ENCODE results near the gene EFCAB6.

EFCAB6 gene

DNA sequence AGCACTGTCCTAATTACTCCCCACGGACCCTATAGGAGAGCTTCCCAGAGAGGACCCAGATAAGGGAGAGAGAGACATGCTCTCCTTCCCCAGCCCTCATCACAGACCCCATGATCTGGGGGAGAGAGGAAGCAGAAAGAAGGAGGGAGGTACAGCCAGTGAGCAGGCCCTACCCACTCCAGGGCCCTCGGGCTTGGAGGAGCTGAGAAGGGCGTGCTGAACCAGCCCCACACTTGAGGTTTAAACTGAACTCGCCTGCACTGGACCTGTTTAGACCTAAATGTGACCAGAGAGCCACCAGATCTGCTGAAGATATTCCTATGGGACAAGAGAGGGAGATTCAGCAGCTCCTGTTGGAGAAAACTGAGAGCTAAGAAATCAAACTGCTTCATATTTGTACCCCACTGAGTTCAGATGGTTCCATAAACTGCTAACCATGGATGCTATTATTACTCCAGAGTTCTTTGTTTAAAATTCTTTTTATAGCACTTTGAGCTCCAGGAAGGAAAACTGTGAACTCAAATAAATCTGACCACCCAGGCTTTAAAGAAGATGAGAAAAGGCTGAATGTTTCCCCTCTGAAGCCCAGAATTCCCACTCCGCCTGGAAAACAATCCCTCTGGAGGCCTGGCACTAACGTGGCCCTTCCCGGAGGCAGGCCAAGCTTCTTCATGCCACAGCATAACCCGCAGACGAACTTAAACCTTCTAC, 67.2 kb downstream of the EFCAB6 start:
- DNase-seq (ENCODE audit: low spot score) = no peak

DNA sequence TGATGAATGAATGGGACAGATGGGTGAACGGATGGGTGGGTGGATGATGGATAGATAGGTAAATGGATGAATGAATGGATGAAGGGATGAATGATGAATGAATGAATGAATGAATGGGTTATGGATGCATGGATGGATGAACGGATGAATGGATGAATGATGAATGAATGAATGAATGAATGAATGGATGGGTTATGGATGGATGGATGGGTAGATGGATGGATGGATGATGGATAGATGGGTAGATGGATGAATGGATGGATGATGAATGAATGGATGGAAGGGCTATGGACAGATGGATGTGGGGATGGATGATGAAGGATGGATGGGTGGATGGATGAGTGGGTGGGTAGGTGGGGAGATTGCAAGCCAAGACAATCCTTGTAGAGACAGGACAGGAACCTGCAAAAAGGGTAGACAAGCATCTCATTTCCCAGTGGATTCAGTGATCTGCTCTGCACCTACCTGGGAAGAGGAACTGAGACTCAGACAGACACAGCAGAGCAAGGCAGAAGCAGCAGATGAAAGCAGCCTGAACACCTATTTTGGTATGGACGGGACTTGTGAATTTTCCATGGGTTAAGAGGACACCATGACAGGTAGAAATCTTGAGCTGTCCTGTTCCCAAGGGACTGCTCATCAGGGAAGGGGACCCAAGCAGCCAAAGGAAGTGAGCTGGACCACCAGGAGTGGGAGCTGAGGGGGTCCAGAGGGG, 68.0 kb downstream of the EFCAB6 start:
- DNase-seq (ENCODE audit: low spot score) = no peak

DNA sequence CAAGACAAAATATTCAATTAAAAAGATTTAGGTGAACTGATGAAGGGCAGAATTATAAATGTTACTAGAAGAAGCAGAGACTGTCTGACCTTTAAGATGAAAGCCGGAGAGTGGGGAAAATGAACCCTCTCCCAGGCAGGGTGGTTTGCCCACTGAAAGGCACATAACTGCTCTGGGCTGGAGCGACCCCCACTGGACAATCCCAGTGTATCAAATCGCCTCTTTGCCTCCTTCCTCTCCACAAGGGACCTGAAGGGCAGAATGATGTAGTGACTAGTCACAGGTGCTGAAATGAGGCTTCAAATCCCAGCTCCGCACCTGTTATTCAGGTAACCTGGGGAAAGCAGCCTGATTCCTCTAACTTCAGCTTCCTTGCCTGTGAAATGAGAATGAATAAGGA, 69.0 kb downstream of the EFCAB6 start:
- DNase-seq (ENCODE audit: low spot score) = no peak

DNA sequence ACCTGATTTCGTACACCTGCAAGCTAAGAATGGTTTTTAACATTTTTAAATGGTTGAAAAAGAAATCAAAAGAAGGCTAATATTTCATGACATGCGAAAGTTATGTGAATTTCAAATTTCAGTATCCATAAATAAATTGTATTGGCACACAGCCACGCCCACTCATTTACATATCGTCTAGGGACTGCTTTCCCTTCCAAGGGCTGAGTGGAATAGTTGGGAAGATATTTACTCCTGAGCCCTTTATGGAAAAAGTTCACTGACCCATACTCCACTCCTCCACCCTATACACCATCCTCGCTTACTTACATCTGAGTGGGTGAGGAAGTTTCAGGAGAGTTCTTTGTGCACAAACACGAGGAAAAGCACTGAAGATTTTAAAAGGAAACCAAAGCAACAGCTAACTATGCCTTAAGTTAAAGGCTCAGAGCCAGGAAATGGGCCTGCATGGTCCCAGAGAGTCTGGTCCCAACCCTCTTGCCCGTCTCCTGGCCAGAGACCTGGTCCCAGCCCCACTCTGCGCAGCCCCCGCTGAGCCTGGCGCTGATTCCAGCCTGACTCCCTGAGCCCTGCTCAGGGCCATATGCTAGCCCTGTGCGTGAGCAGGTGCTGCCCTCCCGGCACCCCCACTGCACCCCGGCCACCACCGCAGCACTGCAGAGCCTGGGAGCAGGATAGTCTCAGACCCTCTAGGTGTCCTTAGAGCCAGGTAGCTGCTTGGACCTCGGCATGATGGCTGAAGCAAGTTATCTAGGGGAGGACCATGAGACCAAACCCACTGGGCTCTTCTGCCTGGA, 69.8 kb downstream of the EFCAB6 start:
- DNase-seq (ENCODE audit: low spot score) = no peak

DNA sequence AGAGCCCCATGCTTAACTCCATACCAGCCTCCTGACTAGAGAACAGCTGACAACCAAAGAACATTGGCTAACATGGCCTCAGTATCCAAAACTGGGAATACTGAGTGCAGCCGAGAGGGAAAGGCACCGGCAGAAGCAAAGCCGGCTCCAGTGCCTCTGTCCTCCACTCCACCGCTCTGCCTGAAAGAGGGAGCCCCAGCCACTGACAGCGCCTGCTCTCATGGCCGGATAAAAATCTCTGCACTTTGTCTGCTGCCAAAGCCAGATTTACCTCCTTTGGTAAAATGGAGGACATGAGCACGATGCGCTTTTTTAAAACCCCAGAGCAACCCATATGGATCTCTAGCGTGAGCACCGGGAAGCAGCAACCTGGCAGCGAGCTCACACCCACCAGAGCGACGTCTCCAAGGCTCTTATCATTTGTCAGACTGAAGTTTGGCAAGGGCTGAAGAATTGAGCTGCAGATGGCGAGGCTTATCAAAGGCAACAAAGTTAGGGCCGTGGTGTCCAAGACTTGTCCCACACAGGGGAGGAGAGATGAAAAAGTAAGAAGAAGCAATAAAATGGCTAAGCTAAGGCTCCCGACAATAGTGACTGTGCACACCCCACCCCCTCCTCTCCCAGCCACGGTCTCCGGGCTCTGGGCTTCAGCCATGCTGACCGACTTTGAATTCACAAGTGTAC, 71.4 kb downstream of the EFCAB6 start:
- DNase-seq (ENCODE audit: low spot score) = no peak

DNA sequence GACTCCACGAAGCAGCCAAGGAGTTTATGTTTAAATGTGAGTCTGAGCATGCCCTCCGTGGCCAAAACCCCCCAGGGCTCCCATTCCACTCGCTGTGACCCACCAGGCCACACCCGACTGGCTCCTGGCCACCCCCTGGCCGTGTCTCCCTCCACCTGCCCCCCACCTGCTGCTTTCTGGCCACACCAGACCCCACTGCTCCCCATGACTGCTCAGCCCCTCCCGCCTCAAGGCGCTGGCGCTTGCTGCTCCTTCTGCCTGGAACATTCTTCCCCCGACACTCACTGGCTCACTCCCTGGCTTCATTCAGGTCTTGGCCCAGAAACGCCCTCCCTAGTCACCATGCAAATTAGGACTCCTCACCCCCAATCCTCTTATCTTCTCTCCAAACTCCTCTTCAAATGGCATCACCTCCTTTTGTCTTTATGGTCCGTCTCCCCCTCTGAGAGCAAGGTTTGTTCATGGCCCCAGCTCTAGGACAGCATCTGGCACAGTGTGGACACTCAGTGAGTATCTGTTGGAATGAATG, 72.2 kb downstream of the EFCAB6 start:
- no peak for DNase-seq (ENCODE audit: low spot score)

DNA sequence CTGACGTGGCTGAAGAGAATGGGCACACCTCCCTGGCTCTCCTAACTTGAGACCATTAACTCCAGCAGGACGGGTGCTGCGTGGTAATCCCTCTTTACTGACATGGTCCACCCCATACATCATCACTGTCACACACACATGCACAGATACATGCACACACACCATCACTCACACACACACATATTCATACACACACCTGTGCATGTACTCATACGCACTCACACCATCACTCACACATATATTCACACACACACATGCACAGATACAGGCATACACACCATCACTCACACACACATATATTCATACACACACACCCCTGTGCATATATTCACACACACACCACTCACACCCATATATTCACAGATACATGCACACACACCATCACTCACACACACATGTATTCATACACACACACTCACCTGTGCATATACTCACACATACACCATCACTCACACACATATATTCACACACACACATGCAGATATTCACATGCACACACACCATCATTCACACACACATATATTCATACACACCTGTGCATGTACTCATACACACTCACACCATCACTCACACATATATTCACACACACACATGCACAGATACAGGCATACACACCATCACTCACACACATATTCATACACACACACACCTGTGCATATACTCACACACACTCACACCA, 74.8 kb downstream of the EFCAB6 start:
- no peak for DNase-seq (ENCODE audit: low spot score)

DNA sequence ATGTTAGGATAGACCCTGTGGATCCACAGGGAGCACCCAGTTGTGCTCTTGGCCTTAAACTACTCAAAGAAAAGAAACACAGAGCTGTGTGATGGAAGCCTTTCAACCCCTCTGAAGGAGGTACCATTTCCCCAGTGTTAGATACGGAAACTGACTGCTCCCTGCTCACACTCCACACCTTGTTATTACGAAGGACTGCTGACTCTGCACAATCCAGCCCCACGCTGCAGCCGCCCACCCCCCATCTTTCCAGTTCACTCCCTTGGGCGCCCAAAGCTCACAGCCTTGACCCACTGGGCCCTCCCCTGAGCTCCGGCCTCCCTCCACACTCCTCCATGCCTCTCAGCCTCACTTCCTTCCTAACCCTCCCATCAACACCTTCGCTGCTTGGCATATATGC, 75.5 kb downstream of the EFCAB6 start:
- DNase-seq (ENCODE audit: low spot score) = no peak

DNA sequence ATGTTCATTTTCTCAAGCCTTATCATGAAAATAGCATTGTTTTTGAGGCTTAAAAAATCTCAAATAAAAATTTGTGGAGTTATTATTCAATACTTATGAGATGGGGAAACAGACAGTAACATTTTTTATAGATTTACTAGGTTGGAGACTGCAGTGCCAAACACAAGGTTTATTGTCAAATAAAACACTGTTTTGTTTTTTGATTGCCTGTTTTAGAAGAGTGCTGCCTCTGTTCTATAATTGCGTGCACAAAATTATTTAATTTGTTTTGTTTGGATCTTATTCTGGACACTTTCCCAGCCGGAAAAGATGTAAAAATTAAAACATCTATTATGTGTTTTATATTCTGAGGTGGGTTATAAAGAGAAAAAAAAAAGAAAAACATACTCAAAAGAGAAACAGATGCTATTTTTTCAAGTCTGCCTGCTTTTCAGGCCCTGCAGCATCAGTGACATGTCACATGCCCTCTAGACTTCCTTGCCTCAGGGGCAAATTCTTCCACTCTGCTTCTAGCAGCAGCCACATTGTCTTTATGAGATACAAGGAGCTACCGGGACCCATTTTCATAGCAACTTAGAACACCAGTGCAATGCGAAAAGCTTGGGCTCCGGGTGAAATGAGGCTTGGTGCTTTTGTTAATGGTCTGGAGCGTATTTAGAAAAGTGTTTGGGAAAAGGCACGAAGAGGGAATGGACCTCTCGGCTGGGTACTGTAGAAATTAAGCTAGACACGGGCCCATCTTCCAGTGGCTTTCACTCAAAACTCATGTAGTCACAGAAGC, 77.5 kb downstream of the EFCAB6 start:
- DNase-seq (ENCODE audit: low spot score) = no peak

DNA sequence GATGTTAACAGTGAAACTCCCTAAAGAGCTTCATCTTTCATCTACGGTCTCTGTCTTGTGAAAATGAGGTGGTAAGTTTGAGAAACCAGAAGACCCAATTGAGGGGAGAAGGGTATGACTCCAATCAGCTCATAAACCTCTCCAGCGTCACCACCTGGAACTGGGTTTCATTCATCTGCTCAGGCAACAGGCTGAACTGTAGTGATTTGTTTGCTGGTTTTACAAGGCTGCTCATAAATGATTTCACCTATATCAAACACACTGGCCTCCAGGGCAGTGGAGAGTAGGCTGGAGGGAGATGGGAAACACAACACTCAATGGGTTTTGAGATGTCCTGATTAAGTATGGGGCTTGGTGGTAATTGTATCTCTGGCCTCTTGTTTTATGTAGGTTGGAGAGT, 79.0 kb downstream of the EFCAB6 start:
- no peak for DNase-seq (ENCODE audit: low spot score)

DNA sequence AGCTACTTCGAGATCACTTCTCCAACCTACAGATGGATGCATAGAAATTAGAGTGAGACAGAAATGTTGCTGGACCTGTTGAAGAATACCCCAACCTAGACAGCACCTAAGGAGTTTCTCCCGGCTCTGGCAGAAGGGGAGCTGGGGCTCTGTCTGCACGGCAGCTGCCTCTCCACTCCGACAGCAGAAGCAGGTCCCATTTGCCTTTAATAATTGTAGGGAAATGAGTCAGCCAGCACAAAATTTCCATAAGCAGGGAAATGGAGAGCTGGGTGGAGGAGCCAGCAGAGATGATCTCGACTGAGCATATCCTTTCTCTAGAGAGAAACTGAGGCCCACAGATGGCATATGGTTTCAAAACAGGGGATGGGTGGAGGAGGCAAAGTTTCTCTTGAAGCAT, 80.1 kb downstream of the EFCAB6 start:
- no peak for DNase-seq (ENCODE audit: low spot score)

DNA sequence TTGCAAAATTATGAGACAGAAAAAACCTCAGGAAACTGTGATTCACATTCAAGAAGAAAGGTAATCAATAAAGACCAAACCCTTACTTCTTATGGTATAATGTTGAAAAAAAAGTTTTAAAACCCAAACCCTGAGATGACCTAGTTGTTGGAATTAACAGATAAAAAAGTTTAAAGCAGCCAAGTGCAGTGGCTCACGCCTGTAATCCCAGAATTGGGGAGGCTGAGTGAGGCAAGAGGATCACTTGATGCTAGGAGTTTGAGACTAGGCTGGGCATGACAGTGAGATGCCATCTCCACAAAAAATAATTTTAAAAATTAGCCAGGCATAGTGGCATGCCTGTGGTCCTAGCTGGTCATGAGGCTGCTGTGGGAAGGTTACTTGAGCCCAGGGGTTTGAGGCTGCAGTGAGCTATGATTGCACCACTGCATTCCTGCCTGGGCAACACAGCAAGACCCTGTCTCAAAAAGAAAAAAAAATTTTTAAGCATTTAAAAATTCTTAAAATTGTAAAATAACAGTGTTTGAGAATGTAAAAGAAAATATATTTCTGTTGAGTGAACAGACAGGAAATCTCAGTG, 85.1 kb downstream of the EFCAB6 start:
- DNase-seq (ENCODE audit: low spot score) = no peak

DNA sequence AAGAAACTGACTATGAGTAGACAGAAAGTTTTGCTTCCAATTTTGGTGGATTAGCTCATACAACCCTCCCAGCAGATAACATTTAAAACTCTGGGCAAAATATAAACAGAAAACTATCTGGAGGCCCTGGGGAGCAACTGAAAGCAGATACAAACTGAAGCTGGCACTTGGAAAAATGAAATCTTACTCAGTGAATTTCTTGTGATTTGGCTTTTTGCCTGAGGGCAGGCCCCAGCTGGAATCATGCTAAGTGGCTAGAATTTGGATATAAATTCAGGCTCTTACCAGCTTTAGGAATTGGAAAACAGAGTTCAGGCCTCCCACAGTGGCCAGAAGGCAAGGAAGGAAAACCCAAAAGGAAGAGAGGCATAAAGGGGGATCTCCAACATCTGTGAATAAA, 85.8 kb downstream of the EFCAB6 start:
- DNase-seq (ENCODE audit: low spot score) = no peak

DNA sequence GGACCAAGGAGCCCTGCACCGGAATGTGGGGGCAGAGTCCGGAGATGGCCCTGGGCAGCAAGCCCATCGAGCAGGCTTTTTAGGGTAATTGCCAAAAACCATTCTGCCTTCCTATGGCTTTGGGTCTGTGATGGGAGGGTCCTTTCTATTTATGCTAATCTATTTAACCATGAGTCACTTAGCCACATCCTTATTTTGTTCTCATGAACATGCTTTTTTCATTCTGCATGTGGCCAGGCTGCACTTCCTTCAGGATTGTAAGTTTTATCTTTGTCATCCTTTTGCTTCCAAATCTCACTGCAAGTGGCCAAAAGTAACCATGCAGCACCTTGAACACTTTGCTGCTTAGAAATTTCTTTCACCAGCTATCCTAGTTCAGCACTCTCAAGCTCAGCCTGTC, 88.3 kb downstream of the EFCAB6 start:
- DNase-seq (ENCODE audit: low spot score) = peak; percentile 7

DNA sequence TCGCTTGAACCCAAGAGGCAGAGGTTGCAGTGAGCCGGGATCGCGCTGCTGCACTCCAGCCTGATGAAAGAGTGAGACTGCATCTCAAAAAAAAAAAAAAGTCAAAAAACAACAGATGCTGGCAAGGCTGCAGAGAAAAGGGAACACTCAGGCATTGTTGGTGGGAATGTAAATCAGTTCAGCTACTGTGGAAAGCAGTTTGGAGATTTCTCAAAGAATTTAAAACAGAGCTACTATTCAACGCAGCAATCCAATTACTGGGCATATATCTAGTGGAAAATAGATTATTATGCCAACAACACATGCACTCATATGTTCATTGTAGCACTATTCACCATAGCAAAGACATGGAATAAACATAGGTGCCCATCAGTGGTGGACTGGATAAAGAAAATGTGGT, 89.7 kb downstream of the EFCAB6 start:
- no peak for DNase-seq (ENCODE audit: low spot score)

DNA sequence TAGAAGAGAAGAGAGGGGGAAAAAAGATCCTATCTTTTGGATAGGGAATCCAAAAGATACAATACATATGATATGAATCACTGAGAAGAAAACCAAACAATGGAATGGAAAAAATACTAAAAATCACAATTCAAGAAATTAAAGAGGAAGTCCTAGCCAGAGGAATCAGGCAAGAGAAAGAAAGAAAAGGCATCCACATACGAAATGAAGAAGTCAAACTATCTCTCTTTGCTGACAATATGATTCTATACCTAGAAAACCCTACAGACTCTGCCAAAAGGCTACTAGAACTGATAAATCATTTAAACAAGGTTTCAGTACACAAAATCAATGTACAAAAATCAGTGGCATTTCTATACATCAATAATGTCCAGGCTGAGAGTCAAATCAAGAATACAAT, 91.4 kb downstream of the EFCAB6 start:
- no peak for DNase-seq (ENCODE audit: low spot score)

DNA sequence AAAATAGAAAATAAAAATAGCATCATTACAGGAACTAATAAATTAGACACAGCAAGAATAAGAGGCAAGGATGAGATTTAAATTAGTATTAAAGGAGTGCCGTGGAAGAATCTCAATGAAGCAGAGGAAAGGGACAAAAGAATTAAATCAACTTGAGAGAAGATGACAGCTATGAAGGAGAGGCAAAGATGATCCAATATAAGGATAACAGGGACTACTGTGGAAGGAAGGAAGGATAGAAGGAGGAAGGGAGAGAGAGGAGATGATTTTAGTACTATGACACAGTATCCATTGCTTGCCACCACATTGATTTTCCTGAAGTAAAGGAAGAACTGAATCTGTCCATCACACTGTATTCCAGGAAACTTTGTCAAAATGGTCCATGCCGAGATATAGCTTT, 98.0 kb downstream of the EFCAB6 start:
- no peak for DNase-seq (ENCODE audit: low spot score)

DNA sequence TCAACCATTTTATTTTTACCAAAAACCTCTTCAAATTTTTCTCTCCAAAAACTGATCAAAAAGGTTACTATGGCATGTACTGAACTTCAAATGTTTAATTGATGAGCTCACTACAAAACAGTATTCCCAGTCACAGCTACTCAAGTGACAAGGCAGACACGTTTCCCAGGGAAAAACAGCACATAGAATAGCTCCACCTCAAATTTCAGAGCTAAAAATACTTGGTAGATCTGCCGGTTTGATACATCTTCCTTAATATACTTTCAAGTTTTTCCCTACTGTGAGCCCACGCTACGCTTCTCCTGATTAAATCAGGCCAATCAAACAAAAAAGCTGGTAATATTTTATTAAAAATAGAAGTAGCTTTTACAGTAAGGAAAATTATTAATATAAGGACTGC, 100.4 kb downstream of the EFCAB6 start:
- DNase-seq (ENCODE audit: low spot score) = no peak

DNA sequence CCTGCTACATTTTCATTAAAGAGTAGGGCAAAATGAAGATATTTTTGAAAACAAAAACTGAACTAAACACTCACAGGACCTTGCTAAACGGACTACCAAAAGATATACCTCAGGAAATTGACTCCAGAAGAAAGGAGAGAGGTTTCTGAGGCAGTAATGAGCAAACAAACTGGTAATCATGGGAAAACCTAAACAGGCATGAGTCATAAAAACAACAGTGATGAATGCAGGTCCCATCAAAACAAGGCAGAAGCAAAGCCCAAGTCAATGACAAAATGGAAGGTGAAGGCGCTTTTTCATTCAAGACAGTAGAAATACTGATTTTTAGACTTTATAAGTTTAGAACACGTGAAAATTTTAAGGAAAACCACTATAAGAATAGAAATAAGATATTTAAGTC, 104.5 kb downstream of the EFCAB6 start:
- peak; percentile 44 for DNase-seq (ENCODE audit: low spot score)

DNA sequence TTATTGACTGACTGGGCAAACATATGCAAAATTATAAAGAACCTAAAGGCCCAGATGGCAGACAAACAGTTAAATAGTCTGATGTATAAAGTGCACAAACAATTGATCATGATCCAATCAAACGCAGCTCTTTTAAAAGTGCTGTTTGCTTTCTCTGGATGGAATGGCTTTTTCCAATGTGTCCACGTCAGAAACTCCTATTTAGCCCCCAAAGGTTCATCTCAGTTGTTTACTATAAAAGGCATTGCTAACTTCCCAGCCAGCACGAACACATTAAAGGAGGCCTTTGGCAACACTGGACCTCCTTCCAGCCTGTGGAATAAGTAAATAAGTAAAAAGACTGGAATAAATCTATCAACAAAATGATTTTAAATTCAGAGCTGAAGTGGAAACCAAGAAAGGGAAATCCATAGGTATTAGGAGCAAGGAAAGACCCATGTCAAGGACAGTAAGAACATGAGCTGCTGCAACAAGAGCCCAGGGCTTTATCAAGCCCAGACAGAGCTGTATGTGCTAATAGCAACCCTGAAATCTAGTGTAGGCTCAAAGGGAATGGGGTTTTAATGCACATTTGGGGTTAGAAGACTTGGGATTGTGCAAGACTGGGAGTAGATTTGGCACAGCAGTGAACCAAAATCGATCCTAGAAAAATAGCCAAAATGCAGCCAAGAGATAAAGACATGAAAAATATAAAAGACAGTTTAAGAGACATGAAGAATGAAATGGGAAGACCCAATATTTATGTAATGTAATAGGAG, 105.4 kb downstream of the EFCAB6 start:
- no peak for DNase-seq (ENCODE audit: low spot score)

Data from SW480 (cell line).